ENCODE results near the gene CAMK2D.

Gene CAMK2D

GRCh38 chr4:113559947-113560346 is 201.6 kb downstream of the CAMK2D start:
- DNase-seq: no peak

- no peak for DNase-seq
Measured at GRCh38 chr4:113556382-113557134, 205.0 kb downstream of the CAMK2D start.

DNA sequence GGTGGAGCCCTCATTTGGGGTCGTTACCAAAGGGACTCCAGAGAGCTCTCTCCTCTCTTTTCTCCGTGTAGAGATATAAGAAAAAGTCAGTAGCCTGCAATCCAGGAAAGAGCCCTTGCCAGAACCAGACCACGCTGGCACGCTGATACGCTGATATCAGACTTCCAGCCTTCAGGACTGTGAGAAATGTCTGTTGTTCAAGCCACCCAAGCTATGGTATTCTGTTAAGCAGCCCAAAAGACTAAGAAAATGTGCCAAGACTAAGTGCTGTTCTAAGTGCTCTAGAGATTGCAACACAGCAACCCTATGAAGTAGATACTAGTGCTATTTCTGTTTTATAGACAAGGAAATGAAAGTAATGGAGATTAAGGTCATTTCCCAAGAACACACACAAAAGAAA is 205.7 kb downstream of the CAMK2D start:
- DNase-seq: no peak

DNA sequence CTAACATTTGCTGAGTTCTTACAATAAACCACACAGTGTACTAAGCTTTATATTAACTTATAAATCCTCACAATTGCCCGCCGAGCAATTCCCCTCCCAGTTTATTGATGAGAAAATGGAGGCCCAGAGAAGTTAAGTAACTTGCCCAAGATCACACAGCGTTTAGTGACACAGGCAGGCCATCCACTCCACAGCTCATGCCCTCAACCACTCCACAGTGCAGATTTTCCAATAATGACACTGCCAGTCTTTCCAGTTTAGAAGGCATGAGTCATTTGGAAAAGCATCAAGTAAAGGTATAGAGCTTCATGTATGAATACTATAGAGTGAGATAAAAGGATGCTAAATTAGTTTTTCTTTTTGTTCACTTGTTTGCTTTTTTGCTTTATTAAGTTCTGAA is 208.5 kb downstream of the CAMK2D start:
- DNase-seq: no peak

DNA sequence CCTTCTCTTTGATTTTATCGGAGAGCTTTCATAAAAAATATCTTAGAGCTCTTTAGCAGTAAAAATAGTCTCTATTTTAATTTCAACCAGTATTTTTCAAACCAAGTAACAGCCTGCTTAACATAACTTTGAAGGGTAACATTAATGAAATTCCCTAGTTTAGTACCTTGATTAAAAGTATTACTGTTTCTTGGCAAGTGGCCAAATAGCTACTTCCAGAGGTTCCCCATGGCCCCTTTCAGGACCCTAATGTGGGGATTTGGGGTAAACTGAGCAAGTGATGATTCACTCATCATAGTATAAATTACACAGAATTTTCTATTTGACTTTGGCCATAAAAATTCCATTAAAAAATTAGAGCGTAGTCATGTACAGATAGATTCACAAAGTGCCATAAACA is 211.0 kb downstream of the CAMK2D start:
- no peak for DNase-seq

GRCh38 chr4:113548303-113548702 is 213.2 kb downstream of the CAMK2D start:
- DNase-seq: no peak

GRCh38 chr4:113547487-113548042 is 214.0 kb downstream of the CAMK2D start:
- peak; percentile 92 for DNase-seq

- no peak for DNase-seq
Measured at GRCh38 chr4:113541933-113542332, 219.6 kb downstream of the CAMK2D start.

GRCh38 chr4:113540859-113541258 is 220.7 kb downstream of the CAMK2D start:
- no peak for DNase-seq

DNA sequence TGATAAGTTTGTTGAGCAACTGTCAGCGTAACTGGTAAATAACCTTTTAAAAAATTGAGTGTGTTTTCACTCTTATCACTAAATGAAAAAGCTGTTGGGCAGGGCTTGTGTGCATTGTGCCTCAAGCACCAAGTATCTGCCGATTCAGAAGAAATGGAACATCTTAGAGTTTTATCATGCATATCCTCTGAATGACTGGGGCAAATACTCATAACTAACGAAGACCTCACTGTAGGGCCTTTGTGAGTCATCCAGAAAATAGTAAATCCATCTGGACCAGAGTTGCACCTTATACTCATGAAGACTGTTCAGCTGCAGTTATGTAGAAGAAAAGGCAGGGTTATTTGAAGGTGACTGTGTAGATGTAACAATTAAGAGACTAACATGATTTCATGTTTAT is 222.1 kb downstream of the CAMK2D start:
- no peak for DNase-seq

DNA sequence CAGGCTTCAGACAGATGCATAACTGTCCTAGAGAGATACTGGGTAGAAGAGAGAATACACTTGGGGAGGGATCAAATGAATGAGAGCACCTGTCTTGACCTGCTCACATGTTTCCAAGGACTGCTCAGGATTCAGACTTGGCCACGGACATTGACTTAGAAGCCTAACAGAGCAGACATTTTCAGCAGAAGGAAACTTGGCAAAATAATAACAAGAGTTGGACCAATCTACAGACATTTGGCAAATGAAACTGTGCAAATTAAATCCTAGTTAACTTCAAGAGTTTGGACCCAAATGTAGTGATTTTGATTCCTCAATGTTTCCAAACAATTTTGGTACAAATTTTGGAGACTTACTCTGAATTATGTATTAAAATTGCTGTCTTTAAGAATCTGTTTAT is 223.9 kb downstream of the CAMK2D start:
- DNase-seq: no peak

GRCh38 chr4:113537203-113537602 is 224.3 kb downstream of the CAMK2D start:
- DNase-seq: no peak

GRCh38 chr4:113534711-113535110 is 226.8 kb downstream of the CAMK2D start:
- DNase-seq: no peak

DNA sequence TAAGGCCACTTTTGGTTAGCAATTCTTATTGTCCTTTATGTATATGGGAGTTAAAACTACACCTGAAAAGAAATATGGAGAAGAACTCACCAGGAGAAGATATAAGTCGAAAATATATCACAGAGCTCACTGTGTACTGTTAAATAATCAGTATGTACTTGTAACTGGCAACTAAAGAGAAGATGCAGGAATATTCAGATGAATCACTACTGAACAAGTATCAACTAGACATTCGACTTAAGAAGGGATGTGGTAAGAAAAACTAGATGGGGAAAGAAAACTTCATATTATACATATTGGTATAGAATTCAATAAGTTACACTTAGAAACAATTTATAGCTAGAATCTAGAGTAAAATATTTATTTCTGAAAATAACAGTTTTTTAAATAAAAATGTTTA is 230.0 kb downstream of the CAMK2D start:
- no peak for DNase-seq

DNA sequence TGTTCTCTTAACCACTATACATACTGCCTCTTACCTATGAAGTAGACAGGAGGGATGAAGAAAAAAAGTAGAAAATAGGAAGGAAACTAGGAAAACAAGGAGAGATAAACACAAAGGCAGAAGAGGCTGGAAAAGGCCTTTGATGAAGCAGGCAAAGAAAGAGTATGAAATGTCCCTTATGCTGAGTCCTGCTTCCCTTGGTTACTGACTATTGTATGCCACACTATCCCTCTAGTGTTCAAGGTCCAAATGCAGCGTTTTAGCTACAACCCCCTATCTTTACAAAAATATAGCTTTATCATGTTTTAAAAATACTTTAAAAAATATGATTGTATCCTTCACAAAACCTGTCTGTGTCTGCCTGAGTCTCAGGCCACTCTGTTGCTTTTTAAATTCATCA is 233.1 kb downstream of the CAMK2D start:
- no peak for DNase-seq

- no peak for DNase-seq
Measured at GRCh38 chr4:113525521-113525920, 236.0 kb downstream of the CAMK2D start.

GRCh38 chr4:113524505-113525186 is 236.9 kb downstream of the CAMK2D start:
- no peak for DNase-seq

- no peak for DNase-seq
Measured at GRCh38 chr4:113524096-113524495, 237.4 kb downstream of the CAMK2D start.

GRCh38 chr4:113522433-113522832 is 239.1 kb downstream of the CAMK2D start:
- no peak for DNase-seq

- DNase-seq: no peak
Measured at GRCh38 chr4:113513382-113513781, 248.2 kb downstream of the CAMK2D start.

GRCh38 chr4:113512880-113513279 is 248.7 kb downstream of the CAMK2D start:
- DNase-seq: no peak

- no peak for DNase-seq
Measured at GRCh38 chr4:113511944-113512343, 249.6 kb downstream of the CAMK2D start.

GRCh38 chr4:113509851-113510250 is 251.7 kb downstream of the CAMK2D start:
- no peak for DNase-seq

DNA sequence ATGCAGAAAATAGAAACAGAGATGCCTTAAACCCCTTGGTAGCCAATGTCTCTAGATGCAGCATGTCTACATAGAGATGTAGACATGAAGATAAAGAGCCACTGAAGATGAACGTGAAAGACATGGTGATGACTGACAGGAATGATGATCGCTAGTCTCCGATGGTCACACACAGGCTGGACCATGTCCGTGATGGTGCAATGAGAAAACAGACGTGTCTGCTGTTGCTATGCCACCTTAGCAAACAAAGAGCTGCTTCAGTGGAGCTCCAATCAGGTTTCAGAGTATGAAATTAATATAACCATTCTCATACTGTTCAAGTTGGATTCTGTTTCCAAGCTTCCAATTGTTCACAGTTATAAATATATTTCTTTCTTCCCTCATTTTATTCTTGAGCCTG is 256.5 kb downstream of the CAMK2D start:
- DNase-seq: no peak

Data from CD4-positive, alpha-beta T cell treated with Interleukin-12 subunit alpha and Interleukin-12 subunit beta, for 1 hour (primary cell).